Esophagus (tissue), 2 donors: ENCODE results near the gene MAX. TPM values are rescaled to one million over a fixed set of nuclear protein-coding genes. Genes with fewer than 3 reads are reported as not detected.
A peak's percentile ranks its signal among the peaks of the same experiment; 100 is the strongest.
"Not testable (repeated sequence)": the region's sequence is repeated elsewhere in the genome, so short reads cannot be mapped to it uniquely, and the experiment has no call there.

Experiments used
- H3K27ac ChIP-seq, 2 donors: one replicate each; pipeline ENCODE4 v1.5.1; 2013; ENCODE audit warnings: low read depth in 2 of 2, mild to moderate bottlenecking in 2 of 2, inconsistent platforms in 1 of 2, low read length in 1 of 2, moderate library complexity in 1 of 2
- H3K27me3 ChIP-seq, 2 donors: one replicate each; pipeline ENCODE4 v1.6.1; 2013; ENCODE audit warnings: low read length in 2 of 2, control low read depth in 1 of 2, mild to moderate bottlenecking in 1 of 2; ENCODE audit not compliant: insufficient read depth in 2 of 2, control insufficient read depth in 1 of 2
- H3K36me3 ChIP-seq, 2 donors: one replicate each; pipeline ENCODE4 v1.6.1; 2013; ENCODE audit warnings: low read length in 1 of 2; ENCODE audit not compliant: control insufficient read depth in 2 of 2, insufficient read depth in 2 of 2
- H3K4me1 ChIP-seq, 2 donors: one replicate each; pipeline ENCODE4 v1.6.1; 2013; ENCODE audit warnings: low read length in 1 of 2; ENCODE audit not compliant: control insufficient read depth in 2 of 2, insufficient read depth in 2 of 2
- H3K4me3 ChIP-seq, 2 donors: one replicate each; pipeline ENCODE4 v1.5.1; 2013; ENCODE audit warnings: low read length in 2 of 2, mild to moderate bottlenecking in 2 of 2, low read depth in 1 of 2, moderate library complexity in 1 of 2
- H3K9me3 ChIP-seq, 2 donors: one replicate each; pipeline ENCODE4 v1.6.1; 2013; ENCODE audit warnings: mild to moderate bottlenecking in 2 of 2, low read depth in 1 of 2, low read length in 1 of 2, moderate library complexity in 1 of 2; ENCODE audit not compliant: control insufficient read depth in 2 of 2, insufficient read depth in 1 of 2
- WGBS, 2 donors: extraction: QIAGEN DNeasy Blood & Tissue Kit; methylation state at CpG; one replicate each; pipeline ENCODE4 v1.1.7; 2013; 5-methylcytosine and 5-hydroxymethylcytosine counted together
- polyA plus RNA-seq, 2 donors: library from polyadenylated mRNA; stranded (reverse); fragments of 200-250 nt; gene quantifications; one replicate each; pipeline ENCODE4 v1.2.3, GENCODE V29; 2013
- donor health status: healthy with polysubstance abuse.
- donor health status: Bipolar disorder and iron deficiency.

The MAX gene
- polyA plus RNA-seq, 2 donors: 52.2 to 66.8 TPM

DNA sequence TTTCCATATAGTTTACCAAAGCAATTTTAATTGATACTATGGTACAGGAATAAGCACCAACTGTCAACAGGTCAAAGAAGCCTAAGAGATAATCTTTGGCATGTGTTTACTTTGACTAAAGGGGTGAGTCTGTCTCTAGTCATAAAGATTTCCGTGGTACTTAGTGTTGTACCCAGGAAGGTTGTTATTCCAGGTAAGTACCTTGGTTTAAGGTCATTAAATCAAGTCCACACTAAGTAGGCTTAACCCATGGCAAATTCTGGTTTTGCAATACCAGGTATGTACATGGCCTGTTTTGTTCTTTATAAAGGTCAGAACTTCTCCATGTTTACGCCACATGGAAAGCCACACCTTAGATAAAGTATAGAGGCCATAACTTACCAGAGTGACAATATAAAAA is 10.0 kb downstream of the MAX start:
- H3K4me1 ChIP-seq: peaks cover 0 to 7% of the 10 kb centered on the region in 2 donors
- no peaks in the 10 kb centered on the region for H3K9me3 ChIP-seq
- no peaks in the 10 kb centered on the region for H3K27me3 ChIP-seq
- no peak overlapping the region for H3K4me3 ChIP-seq
- H3K27ac ChIP-seq: peak overlapping the region; percentile 15 to 89
- peaks cover 6 to 15% of the 10 kb centered on the region in 2 donors for H3K36me3 ChIP-seq
- 69 to 72% methylated on average over 2 of the region's 2 CpGs for WGBS, 2 donors

DNA sequence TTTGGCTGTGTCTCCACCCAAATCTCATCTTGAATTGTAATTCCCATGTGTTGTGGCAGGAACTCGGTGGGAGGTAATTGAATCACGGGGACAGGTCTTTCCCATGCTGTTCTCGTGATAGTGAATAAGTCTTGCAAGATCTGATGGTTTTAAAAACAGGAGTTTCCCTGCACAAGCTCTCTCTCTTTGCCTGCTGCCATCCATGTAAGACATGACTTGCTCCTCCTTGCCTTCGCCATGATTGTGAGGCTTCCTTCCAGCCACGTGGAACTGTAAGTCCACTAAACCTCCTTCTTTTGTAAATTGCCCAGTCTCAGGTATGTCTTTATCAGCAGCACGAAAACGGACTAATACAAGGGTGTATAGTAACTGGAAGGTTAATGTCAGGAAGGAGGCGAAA is 14.5 kb downstream of the MAX start:
- not testable (repeated sequence) for H3K27me3 ChIP-seq, H3K9me3 ChIP-seq, H3K4me3 ChIP-seq, H3K4me1 ChIP-seq, H3K27ac ChIP-seq
- peaks cover 0 to 19% of the 10 kb centered on the region in 2 donors for H3K36me3 ChIP-seq
- 95 to 98% methylated on average over 8 of the region's 8 CpGs for WGBS, 2 donors

DNA sequence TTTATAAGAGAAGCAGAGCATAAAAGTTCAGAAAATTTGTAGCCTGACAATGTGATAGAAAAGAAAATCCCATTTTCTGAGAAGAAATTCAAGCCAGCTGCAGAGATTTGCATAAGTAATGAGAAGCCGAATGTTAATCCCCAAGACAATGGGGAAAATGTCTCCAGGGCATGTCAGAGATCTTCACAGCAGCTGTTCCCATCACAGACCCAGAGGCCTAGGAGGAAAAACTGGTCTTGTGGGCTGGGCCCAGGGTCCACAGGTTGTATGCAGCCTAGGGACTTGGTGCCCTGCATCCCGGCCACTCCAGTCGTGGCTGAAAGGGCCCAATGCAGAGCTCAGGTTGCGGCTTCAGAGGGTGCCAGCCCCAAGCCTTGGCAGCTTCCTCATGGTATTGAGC is 15.6 kb downstream of the MAX start:
- H3K27ac ChIP-seq, H3K4me1 ChIP-seq, H3K4me3 ChIP-seq, H3K27me3 ChIP-seq, H3K9me3 ChIP-seq: not testable (repeated sequence)
- WGBS, 2 donors: 76 to 85% methylated on average over 4 of the region's 4 CpGs
- H3K36me3 ChIP-seq: peaks cover 0 to 22% of the 10 kb centered on the region in 2 donors

DNA sequence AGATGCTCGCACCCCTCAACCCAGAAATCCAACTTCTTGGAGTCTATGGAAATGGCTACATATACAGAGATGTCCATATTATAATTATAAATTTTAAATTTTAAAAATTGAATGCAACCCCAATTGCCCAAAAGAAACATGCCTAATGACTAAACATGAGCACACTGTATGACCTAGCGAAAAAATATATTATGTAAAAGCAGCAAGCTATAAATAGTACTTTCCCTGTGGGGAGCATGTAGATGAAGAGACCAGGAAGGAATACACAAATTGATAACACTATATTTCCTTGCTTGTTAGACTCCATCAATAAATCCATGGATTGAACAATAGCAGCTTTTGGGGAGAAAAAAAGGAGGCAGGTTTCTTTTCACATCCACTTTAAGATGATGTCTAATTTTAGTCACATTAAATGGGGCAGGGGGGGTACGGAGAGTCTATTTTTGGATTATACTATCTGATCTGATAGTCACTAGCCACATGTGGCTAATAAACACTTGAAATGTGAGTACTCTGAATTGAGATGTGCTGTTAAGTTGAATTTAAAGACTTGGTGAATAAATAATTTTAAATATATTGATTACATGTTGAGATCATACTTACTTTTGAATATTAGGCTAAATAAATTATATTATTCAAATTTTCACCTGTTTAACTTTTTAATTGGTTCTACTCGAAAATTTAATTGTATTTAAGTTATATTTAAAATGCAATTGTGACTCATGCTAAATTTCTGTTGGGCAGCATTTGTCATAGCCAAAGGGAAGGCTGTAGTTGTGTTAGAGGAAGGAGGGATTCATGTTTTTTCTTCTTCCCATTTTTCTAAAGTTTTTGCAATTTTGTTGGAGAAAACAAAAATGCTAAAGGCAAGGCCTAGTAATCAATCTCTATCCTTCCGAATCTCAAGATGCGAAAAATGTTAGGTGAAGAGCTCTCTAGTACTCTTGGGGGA is 17.5 kb downstream of the MAX start:
- no peak overlapping the region for H3K4me3 ChIP-seq
- no peak overlapping the region for H3K27ac ChIP-seq
- 87 to 90% methylated on average over 6 of the region's 6 CpGs for WGBS, 2 donors
- H3K27me3 ChIP-seq: no peaks in the 10 kb centered on the region
- H3K9me3 ChIP-seq: no peaks in the 10 kb centered on the region
- peaks cover 0 to 20% of the 10 kb centered on the region in 2 donors for H3K36me3 ChIP-seq
- H3K4me1 ChIP-seq: peaks cover 0 to 5% of the 10 kb centered on the region in 2 donors

DNA sequence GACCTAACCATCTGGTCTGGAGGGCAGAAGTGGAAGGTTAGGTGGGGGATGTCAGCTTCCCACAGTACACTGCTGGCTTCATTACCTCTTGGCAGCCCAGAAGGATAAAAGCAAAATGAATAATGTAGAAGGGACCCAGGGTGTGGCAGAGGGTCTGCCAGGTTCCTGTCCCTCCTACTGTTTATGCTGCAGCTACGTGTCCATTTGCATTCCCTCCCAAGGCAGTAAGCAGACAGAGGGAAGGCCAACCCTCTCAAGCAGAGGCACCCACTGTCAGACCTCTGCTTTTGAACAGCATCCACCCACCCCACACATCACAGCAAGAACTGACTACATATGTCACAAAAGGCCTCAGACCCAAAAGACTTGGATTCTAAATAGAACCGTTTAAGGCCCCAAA is 19.4 kb downstream of the MAX start:
- Histone ChIP-seq H3K36me3 (peaks cover 1 to 18% of the 10 kb centered on the region in 2 donors), H3K27ac (no peak overlapping the region), H3K4me3 (no peak overlapping the region), H3K9me3 (no peaks in the 10 kb centered on the region), H3K4me1 (peaks cover 0 to 10% of the 10 kb centered on the region in 2 donors), H3K27me3 (no peaks in the 10 kb centered on the region)
- WGBS, 2 donors: 72 to 82% methylated on average over 2 of the region's 2 CpGs

DNA sequence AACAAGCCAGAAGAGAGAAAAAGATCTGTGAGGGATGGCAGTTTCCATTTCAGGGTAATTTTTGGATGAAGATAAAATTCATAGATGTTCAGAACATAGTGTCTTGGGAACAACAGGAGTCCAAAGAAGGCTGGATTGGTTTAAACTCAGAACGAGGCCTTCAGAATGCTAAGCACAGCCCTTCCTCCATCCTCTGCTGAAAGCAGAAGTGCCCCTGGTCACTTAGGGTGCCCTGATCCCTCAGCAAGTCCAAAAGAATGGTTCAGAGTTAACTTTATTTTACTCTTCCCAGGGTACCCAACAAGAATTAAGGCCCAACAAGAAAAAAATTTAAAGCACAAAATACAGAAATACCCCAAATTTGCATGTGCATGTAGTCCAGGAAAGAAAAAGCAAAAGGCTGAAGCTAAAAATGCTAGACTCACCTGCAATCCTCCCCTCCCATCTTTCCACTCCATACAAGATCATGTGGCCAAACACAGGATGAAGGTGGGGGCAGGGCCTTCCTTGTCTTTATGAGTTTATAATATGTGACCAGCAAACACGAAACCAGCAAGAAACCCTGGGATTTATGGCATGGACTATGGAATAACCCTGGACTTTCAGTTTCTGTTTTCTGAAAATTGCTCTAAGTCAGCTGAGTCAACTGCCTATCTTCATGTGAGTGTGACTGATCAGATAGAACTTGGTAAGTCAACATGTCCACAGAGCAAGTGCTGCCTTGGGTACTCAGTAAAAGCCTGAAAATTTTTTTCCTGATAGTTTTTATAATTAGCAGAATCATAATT is 21.2 kb downstream of the MAX start:
- Histone ChIP-seq H3K36me3 (peaks cover 13 to 21% of the 10 kb centered on the region in 2 donors), H3K27ac (peak overlapping the region; percentile 65 to 81), H3K9me3 (no peaks in the 10 kb centered on the region), H3K4me1 (peaks cover 0 to 10% of the 10 kb centered on the region in 2 donors), H3K4me3 (no peak overlapping the region), H3K27me3 (no peaks in the 10 kb centered on the region)
- 57 to 74% methylated on average over 2 of the region's 2 CpGs for WGBS, 2 donors

DNA sequence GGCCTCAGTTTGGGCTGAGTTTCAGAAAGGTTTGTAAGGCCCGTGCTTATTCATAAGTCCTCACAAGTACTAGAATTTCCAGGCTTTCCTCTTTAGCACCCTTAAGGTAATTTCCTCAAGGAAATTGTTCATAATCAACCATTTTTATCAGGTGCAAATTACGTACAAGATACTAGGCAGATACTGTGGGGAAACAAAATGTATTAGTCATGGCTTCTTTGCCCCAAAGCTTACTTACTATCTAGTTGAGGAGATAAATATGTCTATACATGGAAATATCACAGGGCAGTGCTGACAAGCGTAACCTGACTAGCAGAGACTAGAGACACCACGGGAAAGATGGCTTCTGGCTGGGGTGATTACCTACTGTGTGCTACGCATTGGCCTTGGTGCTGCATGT is 22.5 kb downstream of the MAX start:
- H3K27ac ChIP-seq: peak overlapping the region; percentile 73 to 81
- WGBS, 2 donors: 73 to 79% methylated on average over 5 of the region's 5 CpGs

DNA sequence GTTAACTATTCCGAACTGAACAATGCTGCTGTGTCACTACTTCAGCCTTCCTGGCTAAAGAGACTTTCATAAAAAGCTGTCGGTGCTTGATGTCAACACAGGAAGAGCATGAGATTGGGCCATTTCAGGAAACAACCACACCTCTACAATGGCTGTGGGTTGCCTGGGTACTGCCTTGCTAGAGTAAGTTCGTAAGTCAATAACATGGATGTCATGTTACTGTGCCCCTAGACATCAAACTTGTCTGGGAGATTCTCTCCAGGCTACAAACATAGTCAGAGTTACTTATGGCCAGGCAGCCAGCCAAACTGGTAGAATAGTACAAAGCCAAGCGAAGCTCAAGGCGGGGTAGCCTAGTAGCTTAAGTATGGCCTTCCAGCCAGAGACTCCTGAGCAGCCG is 23.1 kb downstream of the MAX start:
- H3K27me3 ChIP-seq: no peaks in the 10 kb centered on the region
- peaks cover 13 to 28% of the 10 kb centered on the region in 2 donors for H3K36me3 ChIP-seq
- peak overlapping the region; percentile 76 to 81 for H3K27ac ChIP-seq
- H3K4me3 ChIP-seq: no peak overlapping the region
- H3K9me3 ChIP-seq: no peaks in the 10 kb centered on the region
- H3K4me1 ChIP-seq: peaks cover 0 to 15% of the 10 kb centered on the region in 2 donors
- 65 to 68% methylated on average over 6 of the region's 6 CpGs for WGBS, 2 donors

More for the DNA sequence above, 22.5 kb downstream of the MAX start:
- Histone ChIP-seq H3K9me3 (no peaks in the 10 kb centered on the region), H3K27me3 (no peaks in the 10 kb centered on the region), H3K36me3 (peaks cover 13 to 28% of the 10 kb centered on the region in 2 donors), H3K4me1 (peaks cover 0 to 13% of the 10 kb centered on the region in 2 donors), H3K4me3 (no peak overlapping the region)

DNA sequence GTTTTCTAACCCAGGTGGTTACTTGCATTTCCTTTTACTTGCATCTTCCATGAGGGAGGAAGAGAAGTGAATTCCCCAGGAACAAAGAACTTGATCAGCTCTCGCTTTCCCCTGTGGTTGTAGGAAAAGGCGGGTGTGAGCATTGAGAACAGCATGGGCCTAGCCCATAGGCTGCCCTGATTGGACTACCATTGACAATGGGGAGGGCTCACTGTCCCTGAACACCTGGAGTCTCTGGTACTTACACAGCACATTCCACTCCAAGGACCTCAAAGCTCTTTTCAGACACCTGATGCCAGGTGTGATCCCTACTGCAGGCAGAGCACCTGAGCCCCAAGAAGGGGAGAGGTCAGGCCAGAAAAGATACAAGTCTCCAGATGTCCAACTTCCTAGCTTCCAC is 25.0 kb downstream of the MAX start:
- Histone ChIP-seq H3K4me1 (peaks cover 2 to 20% of the 10 kb centered on the region in 2 donors), H3K27ac (no peak overlapping the region), H3K36me3 (peaks cover 13 to 22% of the 10 kb centered on the region in 2 donors), H3K9me3 (no peaks in the 10 kb centered on the region), H3K27me3 (no peaks in the 10 kb centered on the region), H3K4me3 (no peak overlapping the region)
- 98 to 99% methylated on average over 2 of the region's 2 CpGs for WGBS, 2 donors
